NCI-H187 (cell line): Measurements from ENCODE around the gene GGTLC2.

Experiments
- DNase-seq, 2 experiments: peaks; one replicate each; lab custom pipeline; 2025; lab: John Stamatoyannopoulos, UW

GGTLC2 gene

GRCh38 chr22:22691716-22692701, 47.6 kb downstream of the GGTLC2 start:
- DNase-seq = no peak

GRCh38 chr22:22692707-22693530, 48.5 kb downstream of the GGTLC2 start:
- peak in 1 of 2 experiments; percentile 31 for DNase-seq

DNA sequence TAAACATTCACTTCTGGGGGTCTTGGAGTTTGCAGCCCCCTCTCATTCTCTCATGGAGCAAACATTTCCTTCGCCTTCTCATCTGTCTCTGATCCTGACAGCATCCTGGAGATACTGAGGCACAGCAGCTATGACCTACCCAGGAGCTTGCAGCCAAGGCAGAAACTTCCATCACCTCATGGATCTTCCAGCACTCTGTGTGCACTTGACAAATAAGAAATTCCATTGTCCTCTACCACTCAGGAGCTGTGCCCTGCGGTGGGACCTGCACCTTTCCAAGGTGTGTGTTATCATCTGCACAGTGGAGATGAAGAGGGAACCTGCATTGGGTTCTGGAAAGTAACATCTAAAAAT, 49.1 kb downstream of the GGTLC2 start:
- no peak for DNase-seq

DNA sequence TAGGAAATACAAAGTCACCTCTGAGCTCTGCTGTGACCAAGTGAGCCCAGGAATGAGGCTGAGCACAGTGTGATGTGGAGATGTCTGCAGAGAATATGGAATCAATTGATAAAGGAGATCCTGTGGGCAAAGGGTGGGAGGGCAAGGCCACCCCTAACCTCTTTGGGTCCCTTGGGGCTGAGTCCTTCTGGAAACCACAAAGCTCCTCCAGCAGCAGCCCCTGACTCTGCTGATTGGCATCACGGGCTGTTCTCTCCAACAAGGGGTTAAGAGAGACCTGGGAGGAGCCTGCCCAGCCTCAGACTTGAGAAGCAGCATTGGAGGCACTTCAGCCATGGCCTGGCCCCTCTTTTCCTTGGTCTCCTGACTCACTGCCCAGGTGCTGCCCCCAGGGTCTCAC, 49.7 kb downstream of the GGTLC2 start:
- no peak for DNase-seq

DNA sequence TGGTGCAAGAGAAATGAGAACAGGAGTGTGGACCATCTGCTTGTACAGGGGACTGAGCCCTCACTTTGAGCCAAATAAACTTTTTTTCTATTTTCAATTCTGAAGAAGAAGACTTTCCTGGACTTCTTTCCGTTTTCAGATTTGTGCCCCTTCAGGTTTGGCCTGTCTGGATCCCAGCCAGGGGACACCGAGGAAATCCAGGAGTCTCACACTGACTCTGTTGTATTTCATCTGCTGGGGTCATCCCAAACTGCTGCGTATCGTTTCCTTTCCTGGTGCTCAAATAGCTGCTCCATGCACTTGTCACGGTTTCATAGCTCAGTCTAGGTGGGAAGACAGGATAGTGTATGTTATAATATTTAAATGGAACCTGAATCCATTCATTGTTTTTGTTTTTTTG, 51.7 kb downstream of the GGTLC2 start:
- DNase-seq = no peak
